ENCODE data around the gene NID1. TPM values are rescaled to one million over a fixed set of nuclear protein-coding genes. Genes with fewer than 3 reads are reported as not detected.
A peak's percentile ranks its signal among the peaks of the same experiment; 100 is the strongest.

Gene NID1
- 42.4 to 45.5 TPM (median 45.0 TPM) in 3 replicates for total RNA-seq

GRCh38 chr1:236064674-236065508 is at the start of gene NID1:
TSS of gene NID1 (minus strand) at chr1:236065090. CDS start at chr1:236065079, 11 bp downstream.
- DNase-seq (ENCODE audit: low spot score in 2 of 2, unreplicated experiment in 2 of 2): peak; percentile 42 to 69
- H3K27ac Mint-ChIP-seq: peak within 1 kb of the TSS; percentile 77
- H3K4me3 Mint-ChIP-seq: peak within 1 kb of the TSS; percentile 73
- H3K27me3 Mint-ChIP-seq (ENCODE audit: low read depth): peaks cover 52% of the 10 kb centered on the region
- no peaks in the 10 kb centered on the region for H3K36me3 Mint-ChIP-seq
- peaks cover 13% of the 10 kb centered on the region for H3K4me1 Mint-ChIP-seq
- no peak for TF ChIP-seq CTCF (IDR thresholded peaks at IDR 0.05; ENCODE audit: unreplicated experiment)
- H3K9me3 Mint-ChIP-seq: no peaks in the 10 kb centered on the region

GRCh38 chr1:236114076-236114747 is 49.3 kb upstream of the NID1 start:
- H3K27ac Mint-ChIP-seq: no peak overlapping the region
- no peak for TF ChIP-seq CTCF (IDR thresholded peaks at IDR 0.05; ENCODE audit: unreplicated experiment)
- H3K27me3 Mint-ChIP-seq (ENCODE audit: low read depth): no peaks in the 10 kb centered on the region
- no peaks in the 10 kb centered on the region for H3K9me3 Mint-ChIP-seq
- H3K4me1 Mint-ChIP-seq: peaks cover 5% of the 10 kb centered on the region
- no peaks in the 10 kb centered on the region for H3K36me3 Mint-ChIP-seq
- no peak for DNase-seq (ENCODE audit: low spot score in 2 of 2, unreplicated experiment in 2 of 2)
- H3K4me3 Mint-ChIP-seq: no peak overlapping the region

GRCh38 chr1:236113324-236114032 is 48.6 kb upstream of the NID1 start:
- Mint-ChIP-seq H3K27ac (no peak overlapping the region), H3K9me3 (no peaks in the 10 kb centered on the region), H3K27me3 (ENCODE audit: low read depth) (no peaks in the 10 kb centered on the region), H3K4me3 (no peak overlapping the region), H3K4me1 (peaks cover 5% of the 10 kb centered on the region), H3K36me3 (no peaks in the 10 kb centered on the region)
- TF ChIP-seq CTCF (IDR thresholded peaks at IDR 0.05; ENCODE audit: unreplicated experiment): no peak
- no peak for DNase-seq (ENCODE audit: low spot score in 2 of 2, unreplicated experiment in 2 of 2)

GRCh38 chr1:236112332-236112627 is 47.4 kb upstream of the NID1 start:
- Mint-ChIP-seq H3K27me3 (ENCODE audit: low read depth) (no peaks in the 10 kb centered on the region), H3K4me3 (no peak overlapping the region), H3K4me1 (peaks cover 1% of the 10 kb centered on the region), H3K27ac (no peak overlapping the region), H3K36me3 (no peaks in the 10 kb centered on the region), H3K9me3 (no peaks in the 10 kb centered on the region)
- no peak for DNase-seq (ENCODE audit: low spot score in 2 of 2, unreplicated experiment in 2 of 2)
- TF ChIP-seq CTCF (IDR thresholded peaks at IDR 0.05; ENCODE audit: unreplicated experiment): no peak

- H3K4me3 Mint-ChIP-seq: no peak overlapping the region
- no peaks in the 10 kb centered on the region for H3K27me3 Mint-ChIP-seq (ENCODE audit: low read depth)
- no peak for DNase-seq (ENCODE audit: low spot score in 2 of 2, unreplicated experiment in 2 of 2)
- no peak for TF ChIP-seq CTCF (IDR thresholded peaks at IDR 0.05; ENCODE audit: unreplicated experiment)
- no peak overlapping the region for H3K27ac Mint-ChIP-seq
- peaks cover 1% of the 10 kb centered on the region for H3K4me1 Mint-ChIP-seq
- no peaks in the 10 kb centered on the region for H3K9me3 Mint-ChIP-seq
- H3K36me3 Mint-ChIP-seq: no peaks in the 10 kb centered on the region
Observed at GRCh38 chr1:236111527-236112331, 46.8 kb upstream of the NID1 start.

Data from mesothelial cell of epicardium (in vitro differentiated cells).